Measurements from ENCODE around the gene TMEM178B.

The TMEM178B gene

GRCh38 chr7:141495057-141495456 is 421.2 kb downstream of the TMEM178B start:
- FAIRE-seq: no peak

DNA sequence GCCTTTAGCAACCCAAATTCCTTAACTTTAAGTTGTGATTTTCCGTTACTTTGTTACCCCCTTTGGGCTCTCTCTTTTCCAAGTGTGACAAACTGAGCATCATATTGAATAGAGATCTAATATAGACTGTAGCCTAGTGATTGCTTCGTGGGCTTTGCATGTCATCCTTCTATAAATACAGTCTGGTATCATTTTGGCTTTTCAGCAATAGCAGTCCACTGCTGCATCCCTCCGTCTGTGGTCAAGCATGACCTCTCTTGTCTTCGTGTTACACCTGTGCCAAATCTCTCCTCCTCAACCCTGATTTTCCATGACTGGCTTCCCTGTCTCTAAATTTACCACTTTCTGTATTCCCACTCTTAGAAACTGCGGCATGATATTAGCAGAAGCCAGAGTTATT is 423.5 kb downstream of the TMEM178B start:
- FAIRE-seq: no peak

DNA sequence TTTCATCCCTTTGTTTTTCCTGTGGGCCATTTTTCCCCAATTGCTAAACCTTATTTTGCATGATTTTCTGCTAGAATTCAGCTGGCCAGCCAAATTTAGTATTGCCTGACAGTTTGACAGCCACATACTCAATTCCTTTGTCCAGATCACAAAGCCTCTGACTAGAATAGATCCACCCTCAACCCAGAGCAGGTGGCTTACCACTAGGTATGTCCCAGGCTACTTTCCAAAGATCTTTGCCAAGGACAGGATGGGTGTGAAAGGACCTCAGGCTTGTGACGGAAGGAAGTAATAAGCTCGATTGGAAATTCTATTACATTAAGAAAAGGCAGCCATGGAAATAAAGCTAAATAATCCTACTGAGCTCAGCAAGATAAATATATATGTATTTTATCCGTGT is 426.7 kb downstream of the TMEM178B start:
- FAIRE-seq: no peak

GRCh38 chr7:141501451-141501850 is 427.6 kb downstream of the TMEM178B start:
- no peak for FAIRE-seq

DNA sequence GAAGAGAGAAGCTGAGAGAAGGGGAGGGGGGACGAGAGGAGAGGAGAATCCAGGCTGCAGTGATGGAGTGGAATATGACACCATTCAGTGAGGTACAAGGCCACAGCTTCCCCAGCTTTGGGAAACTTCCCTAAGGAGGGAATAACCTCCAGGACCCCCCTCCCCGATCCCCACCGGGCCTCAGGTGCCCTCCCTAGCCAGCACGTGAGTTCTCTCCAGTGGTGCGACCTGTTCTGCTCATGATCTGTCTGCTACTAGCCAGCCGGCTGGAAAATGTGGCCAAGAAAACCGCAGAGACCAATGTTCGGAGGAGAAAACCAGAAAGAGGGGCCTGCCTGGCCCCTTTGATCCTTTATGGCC is 437.4 kb downstream of the TMEM178B start:
- no peak for FAIRE-seq

- no peak for FAIRE-seq
These were observed 438.0 kb downstream of the TMEM178B start for GRCh38 chr7:141511676-141512396.

DNA sequence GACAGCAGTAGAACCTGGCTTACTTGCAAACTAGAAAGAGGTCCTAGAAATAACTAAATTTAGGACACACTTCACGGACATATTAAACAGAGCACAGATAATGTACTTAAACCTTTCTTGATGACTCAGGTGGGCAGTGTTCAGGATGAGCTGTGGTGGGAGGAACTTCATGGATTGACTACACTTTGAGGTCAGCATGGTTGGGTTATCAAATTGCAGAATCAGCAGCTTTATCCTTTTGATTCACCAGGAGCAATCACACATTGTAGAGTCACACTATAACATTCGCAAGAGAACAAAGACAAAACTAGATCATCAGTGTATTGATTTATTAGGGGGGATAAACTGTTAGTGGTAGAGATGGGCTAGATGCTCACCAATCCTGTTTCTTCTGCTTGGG is 438.7 kb downstream of the TMEM178B start:
- FAIRE-seq: no peak

- FAIRE-seq: no peak
These were observed 439.9 kb downstream of the TMEM178B start for GRCh38 chr7:141513720-141514119.

DNA sequence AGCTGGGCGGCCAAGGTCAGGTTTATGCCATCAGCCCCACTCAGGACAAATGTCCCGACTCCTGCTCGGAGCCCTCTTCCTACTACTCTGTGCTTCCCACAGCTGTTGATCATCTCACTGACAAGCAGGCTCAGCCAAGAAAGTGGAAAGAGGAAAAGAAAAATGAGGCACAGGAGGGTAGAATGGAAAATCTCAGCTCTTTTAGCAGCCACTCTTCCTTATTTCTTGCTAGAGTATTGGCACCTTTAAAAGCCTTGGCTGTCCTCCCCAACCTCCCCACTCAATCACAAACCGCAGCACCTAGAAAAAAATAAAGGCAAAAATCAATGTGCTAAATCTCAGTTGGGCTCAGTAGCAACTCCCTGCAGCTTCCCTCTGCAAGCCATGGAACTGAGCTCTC is 442.1 kb downstream of the TMEM178B start:
- FAIRE-seq: no peak

DNA sequence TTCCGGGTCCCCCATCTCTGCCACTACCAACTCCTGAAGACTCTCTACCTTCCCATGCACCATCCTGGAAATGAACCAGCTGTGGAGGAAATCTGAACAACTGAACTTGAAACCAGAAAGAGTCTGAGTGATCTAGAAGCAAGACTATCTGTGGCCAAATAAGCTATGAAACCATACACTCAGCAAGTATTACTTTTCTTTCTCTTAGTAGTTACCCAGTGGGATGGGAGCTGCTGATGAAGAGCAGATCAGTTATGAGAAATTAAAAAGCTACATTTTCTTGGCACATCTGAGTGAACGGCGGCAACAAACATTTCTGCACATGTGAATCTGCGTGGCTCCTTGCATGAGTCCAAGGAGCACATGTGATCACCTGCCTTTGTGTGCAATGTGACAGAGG is 445.8 kb downstream of the TMEM178B start:
- FAIRE-seq: no peak

GRCh38 chr7:141522657-141523342 is 448.9 kb downstream of the TMEM178B start:
- FAIRE-seq: no peak

DNA sequence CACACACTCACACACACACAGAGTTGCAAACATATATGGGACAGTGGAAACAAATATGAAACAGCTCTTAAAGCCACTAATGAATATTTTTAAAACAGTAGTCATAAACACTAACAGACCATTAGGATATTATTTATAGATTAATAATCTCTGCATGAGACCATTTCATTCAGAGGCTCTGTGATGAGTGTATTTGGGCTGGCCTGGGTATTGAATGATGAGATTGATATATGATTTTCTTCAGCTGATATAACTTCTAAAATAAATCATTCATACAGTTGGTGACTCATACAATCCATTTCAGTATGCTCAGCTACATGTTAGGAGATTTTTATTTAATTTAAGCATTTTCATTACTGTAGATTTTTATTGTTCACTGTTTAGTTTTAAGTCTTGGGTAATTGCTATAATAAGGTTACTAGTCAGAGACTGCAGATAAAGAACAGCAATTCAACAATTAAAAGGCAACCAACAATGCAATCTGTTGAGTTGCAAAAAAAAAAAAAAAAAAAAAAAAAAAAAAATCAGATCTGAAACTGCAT is 452.2 kb downstream of the TMEM178B start:
- FAIRE-seq: no peak

GRCh38 chr7:141527076-141527475 is 453.2 kb downstream of the TMEM178B start:
- FAIRE-seq: no peak

GRCh38 chr7:141528399-141528798 is 454.5 kb downstream of the TMEM178B start:
- FAIRE-seq: no peak
